Fibroblast of lung (primary cell): ENCODE results near the gene STK32B. TPM values are rescaled to one million over a fixed set of nuclear protein-coding genes. Genes with fewer than 3 reads are reported as not detected.

ENCODE experiments used
- DNase-seq, 2 donors: peaks; one replicate each; pipeline versions ENCODE4 v3.0.0 to v3.0.0-alpha.2; 2010; ENCODE audit warnings: low read depth in 2 of 2
- H2AFZ ChIP-seq: 2 replicates; pipeline ENCODE4 v1.5.1; 2012; ENCODE audit warnings: low read length, control low read depth, inconsistent platforms
- H3K27ac ChIP-seq: 2 replicates; pipeline ENCODE4 v1.5.1; 2011; ENCODE audit warnings: low read length, control low read depth; ENCODE audit not compliant: insufficient read depth
- H3K27me3 ChIP-seq: 2 replicates; pipeline ENCODE4 v1.5.1; 2011; ENCODE audit warnings: mild to moderate bottlenecking, low read length; ENCODE audit not compliant: control insufficient read depth, insufficient read depth
- H3K36me3 ChIP-seq: 2 replicates; pipeline ENCODE4 v1.5.1; 2011; ENCODE audit warnings: low read length; ENCODE audit not compliant: control insufficient read depth, insufficient read depth
- H3K4me1 ChIP-seq: 2 replicates; pipeline ENCODE4 v1.5.1; 2011; ENCODE audit warnings: low read length; ENCODE audit not compliant: control insufficient read depth, insufficient read depth; ENCODE audit errors: extremely low read depth
- H3K4me2 ChIP-seq: 2 replicates; pipeline ENCODE4 v1.5.1; 2011; ENCODE audit warnings: low read length, control low read depth; ENCODE audit not compliant: insufficient read depth; ENCODE audit errors: extremely low read depth
- H3K4me3 ChIP-seq, 4 experiments: fragments of 200-600 bp in 1 of 4; sonication (generic) in 1 of 4; replicated peaks in 1 of 4; 2 replicates each; pipeline ENCODE4 v1.5.1; 2011 to 2016; ENCODE audit warnings: low read length in 4 of 4, low read depth in 3 of 4, mild to moderate bottlenecking in 3 of 4, control low read depth in 2 of 4, inconsistent platforms in 1 of 4, mixed read lengths in 1 of 4; ENCODE audit not compliant: insufficient read depth in 1 of 4; ENCODE audit errors: control extremely low read depth in 1 of 4
- H3K79me2 ChIP-seq: 2 replicates; pipeline ENCODE4 v1.5.1; 2012; ENCODE audit warnings: mild to moderate bottlenecking, low read length, inconsistent platforms; ENCODE audit not compliant: control insufficient read depth, insufficient read depth
- H3K9ac ChIP-seq: 2 replicates; pipeline ENCODE4 v1.5.1; 2011; ENCODE audit warnings: mild to moderate bottlenecking, low read length, control low read depth; ENCODE audit not compliant: insufficient read depth
- H3K9me3 ChIP-seq: 2 replicates; pipeline ENCODE4 v1.5.1; 2012; ENCODE audit warnings: low read depth, low read length; ENCODE audit not compliant: control insufficient read depth, insufficient read depth
- H4K20me1 ChIP-seq: 2 replicates; pipeline ENCODE4 v1.5.1; 2011; ENCODE audit warnings: low read length; ENCODE audit not compliant: control insufficient read depth, insufficient read depth; ENCODE audit errors: extremely low read depth
- CTCF ChIP-seq, 2 donors: IDR thresholded peaks in 1 of 2; conservative IDR thresholded peaks in 1 of 2; 1 replicate in 1 of 2; 2 replicates in 1 of 2; pipeline ENCODE4 v1.5.1; 2011 to 2012; ENCODE audit warnings: low read length in 2 of 2, control low read depth in 1 of 2, inconsistent platforms in 1 of 2, low read depth in 1 of 2, mild to moderate bottlenecking in 1 of 2
- EZH2 ChIP-seq: IDR thresholded peaks from 2 replicates; pipeline ENCODE4 v1.5.1; 2012; ENCODE audit warnings: low read length, control low read depth, mild to moderate bottlenecking; ENCODE audit errors: missing control alignments
- polyA plus RNA-seq, 2 donors: library from polyadenylated mRNA; depleted of rRNA in 1 of 2; stranded (reverse) in 1 of 2; unstranded in 1 of 2; fragments of >200 nt; gene quantifications; 2 replicates each; pipeline ENCODE4 v1.2.1, GENCODE V29; 2011 to 2012; ENCODE audit warnings: missing spikeins in 1 of 2
- total RNA-seq: library from RNA; depleted of rRNA; stranded (reverse); fragments of >200 nt; gene quantifications from 2 replicates; pipeline ENCODE4 v1.2.1, GENCODE V29; 2014

STK32B gene
- total and polyA plus RNA-seq, 2 donors (not counting 1 experiment from before 2014, with no cell fraction given): 0.50 to 1.4 TPM

- Histone ChIP-seq H3K9ac (no peak overlapping the region), H4K20me1 (no peaks in the 10 kb centered on the region), H3K36me3 (no peaks in the 10 kb centered on the region), H3K27me3 (no peaks in the 10 kb centered on the region), H3K4me3 (no peak overlapping the region), H3K9me3 (no peaks in the 10 kb centered on the region), H3K27ac (no peak overlapping the region), H3K4me1 (no peaks in the 10 kb centered on the region), H2AFZ (no peak overlapping the region), H3K79me2 (no peaks in the 10 kb centered on the region), H3K4me2 (no peak overlapping the region)
- TF ChIP-seq CTCF (conservative IDR thresholded peaks at IDR 0.05 in 1 of 2, IDR thresholded peaks at IDR 0.05 in 1 of 2; ENCODE audit: low read depth in 1 of 2, low read length in 2 of 2) (no peak), EZH2 (no peak)
- DNase-seq: no peak
Measured at GRCh38 chr4:5204781-5205180, 153.5 kb downstream of the STK32B start.

GRCh38 chr4:5206016-5206790 is 154.9 kb downstream of the STK32B start:
- H3K36me3 ChIP-seq: no peaks in the 10 kb centered on the region
- H3K9me3 ChIP-seq: no peaks in the 10 kb centered on the region
- no peaks in the 10 kb centered on the region for H3K4me1 ChIP-seq
- no peak for TF ChIP-seq CTCF (conservative IDR thresholded peaks at IDR 0.05 in 1 of 2, IDR thresholded peaks at IDR 0.05 in 1 of 2; ENCODE audit: low read depth in 1 of 2, low read length in 2 of 2)
- TF ChIP-seq EZH2: no peak
- H3K4me2 ChIP-seq: no peak overlapping the region
- no peaks in the 10 kb centered on the region for H4K20me1 ChIP-seq
- no peak overlapping the region for H3K4me3 ChIP-seq
- H3K27ac ChIP-seq: no peak overlapping the region
- peak; percentile 43 to 93 for DNase-seq
- no peaks in the 10 kb centered on the region for H3K27me3 ChIP-seq
- no peak overlapping the region for H2AFZ ChIP-seq
- H3K79me2 ChIP-seq: no peaks in the 10 kb centered on the region
- H3K9ac ChIP-seq: no peak overlapping the region

- Histone ChIP-seq H3K4me3 (no peak overlapping the region), H3K36me3 (no peaks in the 10 kb centered on the region), H3K27me3 (no peaks in the 10 kb centered on the region), H3K27ac (no peak overlapping the region), H4K20me1 (no peaks in the 10 kb centered on the region), H3K9ac (no peak overlapping the region), H3K9me3 (no peaks in the 10 kb centered on the region), H3K4me1 (no peaks in the 10 kb centered on the region), H3K79me2 (no peaks in the 10 kb centered on the region), H3K4me2 (no peak overlapping the region), H2AFZ (no peak overlapping the region)
- no peak for TF ChIP-seq EZH2
- TF ChIP-seq CTCF (conservative IDR thresholded peaks at IDR 0.05 in 1 of 2, IDR thresholded peaks at IDR 0.05 in 1 of 2; ENCODE audit: low read depth in 1 of 2, low read length in 2 of 2): no peak
- DNase-seq: no peak
Measured at GRCh38 chr4:5209862-5210261, 158.6 kb downstream of the STK32B start.
